Measurements from ENCODE around the gene RPL7A.
A peak's percentile ranks its signal among the peaks of the same experiment; 100 is the strongest.

GRCh38 chr9:133362359-133363044 is 14.5 kb downstream of the RPL7A start:
- no peak for TF ChIP-seq RAD21 (IDR thresholded peaks at IDR 0.05; ENCODE audit: low read length)
- no peak for TF ChIP-seq CTCF (conservative IDR thresholded peaks at IDR 0.05; ENCODE audit: low read depth, low read length)
- peak; percentile 22; the same call in 1 of the 2 replicates for TF ChIP-seq CEBPB (IDR thresholded peaks at IDR 0.05; ENCODE audit: low read depth, low read length)
- TF ChIP-seq SMC3 (IDR thresholded peaks at IDR 0.05; ENCODE audit: low read depth, low read length), result no peak
- TF ChIP-seq USF2 (IDR thresholded peaks at IDR 0.05; ENCODE audit: low read depth, low read length), result no peak

Measured in IMR-90 (cell line).